ENCODE data around the gene OPRL1.

OPRL1 gene

GRCh38 chr20:64095455-64095854 is 15.6 kb downstream of the OPRL1 start:
- Histone ChIP-seq H3K27ac (no peak overlapping the region), H3K4me1 (ENCODE audit: control insufficient read depth in 1 of 2, insufficient read depth in 1 of 2, low read depth in 1 of 2, low read length in 1 of 2) (peaks cover 0 to 2% of the 10 kb centered on the region in 2 experiments), H3K9me3 (no peaks in the 10 kb centered on the region), H3K36me3 (peaks cover 60% of the 10 kb centered on the region), H3K4me3 (ENCODE audit: low read depth in 1 of 2, low read length in 1 of 2) (no peak overlapping the region), H3K27me3 (peaks cover 3% of the 10 kb centered on the region)
- no peak for TF ChIP-seq CTCF (IDR thresholded peaks at IDR 0.05)

- Histone ChIP-seq H3K36me3 (peaks cover 64% of the 10 kb centered on the region), H3K9me3 (no peaks in the 10 kb centered on the region), H3K27ac (no peak overlapping the region), H3K4me3 (ENCODE audit: low read depth in 1 of 2, low read length in 1 of 2) (no peak overlapping the region), H3K27me3 (peaks cover 8% of the 10 kb centered on the region), H3K4me1 (ENCODE audit: control insufficient read depth in 1 of 2, insufficient read depth in 1 of 2, low read depth in 1 of 2, low read length in 1 of 2) (peaks cover 0 to 3% of the 10 kb centered on the region in 2 experiments)
- no peak for TF ChIP-seq CTCF (IDR thresholded peaks at IDR 0.05)
Measured at GRCh38 chr20:64095927-64096326, 16.0 kb downstream of the OPRL1 start.

- Histone ChIP-seq H3K9me3 (no peaks in the 10 kb centered on the region), H3K27me3 (peaks cover 14% of the 10 kb centered on the region), H3K36me3 (peaks cover 69% of the 10 kb centered on the region), H3K27ac (no peak overlapping the region), H3K4me1 (ENCODE audit: control insufficient read depth in 1 of 2, insufficient read depth in 1 of 2, low read depth in 1 of 2, low read length in 1 of 2) (peaks cover 0 to 5% of the 10 kb centered on the region in 2 experiments), H3K4me3 (ENCODE audit: low read depth in 1 of 2, low read length in 1 of 2) (no peak overlapping the region)
- no peak for TF ChIP-seq CTCF (IDR thresholded peaks at IDR 0.05)
Measured at GRCh38 chr20:64096535-64096934, 16.7 kb downstream of the OPRL1 start.

GRCh38 chr20:64098471-64099013 is 18.7 kb downstream of the OPRL1 start:
- no peak for TF ChIP-seq CTCF (IDR thresholded peaks at IDR 0.05)
- H3K4me1 ChIP-seq (ENCODE audit: control insufficient read depth in 1 of 2, insufficient read depth in 1 of 2, low read depth in 1 of 2, low read length in 1 of 2): peaks cover 4 to 16% of the 10 kb centered on the region in 2 experiments
- H3K27ac ChIP-seq: no peak overlapping the region
- peaks cover 34% of the 10 kb centered on the region for H3K27me3 ChIP-seq
- peaks cover 62% of the 10 kb centered on the region for H3K36me3 ChIP-seq
- no peaks in the 10 kb centered on the region for H3K9me3 ChIP-seq
- no peak overlapping the region for H3K4me3 ChIP-seq (ENCODE audit: low read depth in 1 of 2, low read length in 1 of 2)

GRCh38 chr20:64099086-64099786 is 19.4 kb downstream of the OPRL1 start:
- peaks cover 62% of the 10 kb centered on the region for H3K36me3 ChIP-seq
- H3K27ac ChIP-seq: no peak overlapping the region
- H3K4me3 ChIP-seq (ENCODE audit: low read depth in 1 of 2, low read length in 1 of 2): no peak overlapping the region
- no peak for TF ChIP-seq CTCF (IDR thresholded peaks at IDR 0.05)
- H3K9me3 ChIP-seq: no peaks in the 10 kb centered on the region
- H3K27me3 ChIP-seq: peaks cover 41% of the 10 kb centered on the region
- peaks cover 4 to 16% of the 10 kb centered on the region in 2 experiments for H3K4me1 ChIP-seq (ENCODE audit: control insufficient read depth in 1 of 2, insufficient read depth in 1 of 2, low read depth in 1 of 2, low read length in 1 of 2)

Data from neutrophil (primary cell).